HG03469 (cell line): ENCODE measurements around the gene CCN2.

ENCODE experiments used
- ATAC-seq: cut with Tn5 transposase; IDR thresholded peaks from one replicate; pipeline ENCODE4 v1.9.1; 2021; ENCODE audit warnings: mild to moderate bottlenecking, moderate library complexity, moderate number of reproducible peaks; ENCODE audit not compliant: unreplicated experiment

Gene CCN2

GRCh38 chr6:131967948-131968347, 16.8 kb upstream of the CCN2 start:
- no peak for ATAC-seq

- no peak for ATAC-seq
Observed at GRCh38 chr6:131966443-131966842, 15.3 kb upstream of the CCN2 start.

GRCh38 chr6:131963063-131963462, 11.9 kb upstream of the CCN2 start:
- no peak for ATAC-seq

- ATAC-seq: no peak
Observed at GRCh38 chr6:131960371-131961133, 9.4 kb upstream of the CCN2 start.

GRCh38 chr6:131958542-131959470, 7.6 kb upstream of the CCN2 start:
- no peak for ATAC-seq

GRCh38 chr6:131958095-131958494, 6.9 kb upstream of the CCN2 start:
- ATAC-seq: no peak

- ATAC-seq: no peak
Observed at GRCh38 chr6:131955876-131956275, 4.7 kb upstream of the CCN2 start.

- no peak for ATAC-seq
Observed at GRCh38 chr6:131955192-131955591, 4.0 kb upstream of the CCN2 start.

- no peak for ATAC-seq
Observed at GRCh38 chr6:131954775-131955107, 3.6 kb upstream of the CCN2 start.

- no peak for ATAC-seq
Observed at GRCh38 chr6:131954059-131954774, 3.0 kb upstream of the CCN2 start.

GRCh38 chr6:131952886-131953509, 1.8 kb upstream of the CCN2 start:
- ATAC-seq: no peak

GRCh38 chr6:131951576-131952230, 531 bp upstream of the CCN2 start:
- ATAC-seq: no peak

- no peak for ATAC-seq
Observed at GRCh38 chr6:131949909-131950766, 1.0 kb downstream of the CCN2 start.

GRCh38 chr6:131949620-131949908, 1.6 kb downstream of the CCN2 start:
- no peak for ATAC-seq

GRCh38 chr6:131948692-131949619, 2.2 kb downstream of the CCN2 start:
- ATAC-seq: no peak

- no peak for ATAC-seq
Observed at GRCh38 chr6:131947986-131948661, 3.0 kb downstream of the CCN2 start.

GRCh38 chr6:131946992-131947955, 3.9 kb downstream of the CCN2 start:
- ATAC-seq: no peak
